ENCODE results near the gene PARD3.

GRCh38 chr10:34169131-34169530 lies 646.0 kb downstream of the PARD3 start:
- TF ChIP-seq EP300 (IDR thresholded peaks at IDR 0.05) (no peak), POLR2A (IDR thresholded peaks at IDR 0.05) (no peak)
